Astrocyte of the cerebellum (primary cell): ENCODE results near the gene TUFM.

Experiments
- DNase-seq: peaks from one replicate; pipeline ENCODE4 v3.0.0-alpha.2; 2011; ENCODE audit warnings: low read depth
- H3K4me3 ChIP-seq: 2 replicates; pipeline ENCODE4 v1.5.1; 2011; ENCODE audit warnings: mild to moderate bottlenecking, low read depth, low read length, moderate library complexity
- CTCF ChIP-seq: IDR thresholded peaks from 2 replicates; pipeline ENCODE4 v1.5.1; 2012; ENCODE audit warnings: low read length, low read depth, moderate library complexity, mild to moderate bottlenecking; ENCODE audit errors: missing control alignments
- in situ Hi-C: cut with HindIII; loops from 2 replicates; pipeline ENCODE4 v1.10.0; 2017; ENCODE audit warnings: low sequenced_read_pairs

TUFM gene

GRCh38 chr16:28879261-28879840 is 33.2 kb upstream of the TUFM start:
- no peak for DNase-seq
- TF ChIP-seq CTCF, result no peak
- in situ Hi-C loops, result no loop called here
- peak overlapping the region; percentile 74 for H3K4me3 ChIP-seq

GRCh38 chr16:28878083-28878926 is 32.2 kb upstream of the TUFM start, which contains the start of gene ATP2A1:
Gene ATP2A1, plus strand, starts transcription at chr16:28878488. Its CDS starts 184 bp downstream, at chr16:28878672.
- in situ Hi-C loops, result no loop called here
- DNase-seq, result no peak
- no peak for TF ChIP-seq CTCF
- peak within 1 kb of the TSS; percentile 74 for H3K4me3 ChIP-seq

- in situ Hi-C loops, result no loop called here
- TF ChIP-seq CTCF, result no peak
- DNase-seq, result no peak
- H3K4me3 ChIP-seq, result no peak overlapping the region
Measured at GRCh38 chr16:28877655-28878000, 31.5 kb upstream of the TUFM start.

GRCh38 chr16:28876973-28877654 is 31.0 kb upstream of the TUFM start:
- in situ Hi-C loops, result no loop called here
- DNase-seq, result no peak

GRCh38 chr16:28876019-28876659 is 30.0 kb upstream of the TUFM start:
- TF ChIP-seq CTCF, result no peak
- no peak overlapping the region for H3K4me3 ChIP-seq
- in situ Hi-C loops, result no loop called here
- DNase-seq, result no peak

More at GRCh38 chr16:28876973-28877654, 31.0 kb upstream of the TUFM start:
- no peak overlapping the region for H3K4me3 ChIP-seq
- TF ChIP-seq CTCF, result no peak

GRCh38 chr16:28875134-28876018 is 29.2 kb upstream of the TUFM start:
- in situ Hi-C loops, result no loop called here

More at GRCh38 chr16:28875134-28876018, 29.2 kb upstream of the TUFM start:
- H3K4me3 ChIP-seq, result no peak overlapping the region
- no peak for DNase-seq
- TF ChIP-seq CTCF, result no peak
